HG02973 (cell line): ENCODE measurements around the gene USP44.
A peak's percentile ranks its signal among the peaks of the same experiment; 100 is the strongest.
"Not testable (repeated sequence)": the region's sequence is repeated elsewhere in the genome, so short reads cannot be mapped to it uniquely, and the experiment has no call there.

ENCODE experiments used
- ATAC-seq: cut with Tn5 transposase; IDR thresholded peaks from one replicate; pipeline ENCODE4 v1.9.1; 2021; ENCODE audit warnings: moderate library complexity; ENCODE audit not compliant: unreplicated experiment

USP44 gene

DNA sequence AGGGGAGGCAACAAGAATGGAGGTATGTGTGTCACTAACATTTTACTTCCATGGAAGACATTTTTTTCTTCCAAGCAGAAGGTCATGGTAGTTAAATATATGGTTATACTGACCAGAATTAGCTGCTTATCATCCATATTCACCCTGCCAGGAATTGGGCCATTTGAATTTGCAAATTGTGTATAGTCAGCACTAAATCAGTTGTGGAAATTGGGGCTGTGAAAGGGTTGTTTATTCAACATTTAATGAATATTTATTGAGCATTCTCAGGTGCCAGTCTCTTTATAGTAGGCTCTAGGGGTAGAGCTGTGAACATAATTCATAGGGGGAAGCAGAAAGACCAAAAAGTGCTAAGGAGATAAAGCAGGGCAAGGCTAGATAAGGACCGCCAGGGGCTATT is 39.3 kb downstream of the USP44 start:
- ATAC-seq: no peak

DNA sequence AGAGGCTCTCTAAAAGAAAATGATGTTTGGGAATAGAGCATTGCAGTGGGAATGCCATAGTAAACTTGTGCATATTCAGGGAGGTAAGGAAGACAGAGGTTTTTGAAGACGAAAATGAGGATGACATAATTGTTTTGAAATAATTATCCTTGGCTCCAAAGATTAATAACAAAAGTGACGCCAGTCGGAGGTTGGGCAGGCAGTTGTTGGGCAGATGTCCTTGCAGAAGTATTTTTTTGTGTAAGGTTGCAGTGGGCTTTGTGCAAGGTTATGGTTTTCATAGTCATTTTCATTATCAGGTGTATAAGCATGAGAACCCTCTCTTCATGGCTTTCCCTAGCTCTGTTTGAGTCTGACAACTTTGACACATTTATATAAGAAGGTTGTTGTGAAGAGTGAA is 42.0 kb downstream of the USP44 start:
- ATAC-seq: no peak

DNA sequence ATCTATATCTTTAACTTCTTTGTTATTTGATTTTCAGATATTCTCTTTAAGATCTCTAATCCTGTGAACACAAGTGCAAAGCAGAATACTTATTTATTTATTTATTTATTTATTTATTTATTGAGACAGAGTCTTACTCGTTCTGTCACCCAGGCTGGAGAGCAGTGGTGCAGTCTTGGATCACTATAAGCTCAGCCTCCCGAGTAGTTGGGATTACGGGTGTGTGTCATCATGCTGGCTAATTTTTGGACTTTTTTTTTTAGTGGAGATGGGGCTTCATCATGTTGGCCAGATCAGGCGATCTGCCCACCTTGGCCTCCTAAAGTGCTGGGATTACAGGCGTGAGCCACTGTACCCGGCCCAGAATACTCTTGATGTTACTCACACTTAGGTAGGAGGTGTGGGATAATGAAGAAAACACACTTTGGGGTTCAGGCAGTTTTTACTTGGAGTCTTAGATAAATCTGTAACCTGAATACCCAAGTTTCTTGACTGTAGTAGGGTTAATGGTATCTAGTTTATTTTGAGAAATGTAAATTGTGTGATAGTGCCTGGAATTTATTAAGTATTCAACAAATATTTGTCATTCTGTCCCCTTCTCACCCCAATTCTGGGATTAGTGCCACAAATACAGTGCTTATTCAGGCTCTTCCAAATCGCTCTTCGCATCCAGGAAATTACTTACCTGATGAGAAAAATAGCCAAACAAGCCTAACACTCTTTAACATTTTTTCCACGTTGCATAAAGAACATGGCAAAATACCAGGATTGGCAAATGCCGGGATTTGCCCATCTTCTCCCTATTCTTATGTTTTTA is 44.4 kb downstream of the USP44 start:
- ATAC-seq: no peak

DNA sequence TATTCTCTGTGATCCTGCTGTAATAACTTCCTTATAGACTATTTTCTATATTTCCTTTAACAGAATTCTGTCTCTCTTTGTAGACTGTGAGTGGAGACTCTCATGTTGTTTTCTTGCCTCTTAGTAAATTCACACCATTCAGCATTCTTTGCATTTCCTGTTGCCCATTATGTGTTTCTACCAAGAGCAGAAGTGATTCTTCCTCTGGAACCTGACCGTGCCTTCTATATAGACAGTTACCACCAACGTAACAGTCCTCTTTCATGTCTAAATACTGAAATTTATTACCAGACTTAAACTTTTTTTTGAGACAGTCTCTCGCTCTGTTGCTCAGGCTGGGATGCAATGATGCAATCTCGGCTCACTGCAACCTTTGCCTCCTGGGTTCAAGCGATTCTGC is 46.2 kb downstream of the USP44 start:
- ATAC-seq: no peak

DNA sequence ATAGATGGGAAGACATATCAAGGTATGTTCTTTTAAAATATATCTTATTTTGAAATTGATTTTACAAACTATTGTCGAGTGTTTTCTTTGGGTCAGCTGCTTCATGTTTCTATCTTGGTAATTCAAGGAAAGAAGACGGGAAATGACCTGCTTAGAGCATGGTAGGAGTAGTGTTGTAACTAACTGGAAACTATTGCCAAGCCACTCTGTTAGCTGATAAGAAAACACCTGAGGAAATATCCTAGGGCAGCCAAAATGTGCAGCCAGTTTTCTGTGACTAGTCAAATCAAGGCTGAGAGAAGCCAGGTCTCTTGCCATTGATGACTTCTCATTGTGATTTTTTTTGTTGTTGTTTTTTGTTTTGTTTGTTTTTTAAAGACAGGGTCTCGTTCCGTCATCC is 47.1 kb downstream of the USP44 start:
- no peak for ATAC-seq

DNA sequence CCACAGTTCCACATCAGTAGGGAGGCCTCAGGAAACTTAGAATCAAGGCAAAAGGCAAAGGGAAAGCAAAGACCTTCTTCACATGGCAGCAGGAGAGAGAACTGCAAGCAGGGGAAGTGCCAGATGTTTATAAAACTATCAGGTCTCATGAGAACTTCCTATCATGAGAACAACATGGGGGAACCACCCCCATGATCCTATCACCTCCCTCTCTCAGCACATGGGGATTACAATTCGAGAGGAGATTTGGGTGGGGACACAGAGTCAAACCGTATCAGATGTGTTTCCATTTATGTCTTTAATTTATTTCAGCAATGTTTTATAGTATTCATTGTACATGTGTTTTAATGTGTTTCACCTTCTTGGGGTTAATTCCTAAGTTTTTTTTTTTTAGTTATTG is 51.5 kb downstream of the USP44 start:
- no peak for ATAC-seq

DNA sequence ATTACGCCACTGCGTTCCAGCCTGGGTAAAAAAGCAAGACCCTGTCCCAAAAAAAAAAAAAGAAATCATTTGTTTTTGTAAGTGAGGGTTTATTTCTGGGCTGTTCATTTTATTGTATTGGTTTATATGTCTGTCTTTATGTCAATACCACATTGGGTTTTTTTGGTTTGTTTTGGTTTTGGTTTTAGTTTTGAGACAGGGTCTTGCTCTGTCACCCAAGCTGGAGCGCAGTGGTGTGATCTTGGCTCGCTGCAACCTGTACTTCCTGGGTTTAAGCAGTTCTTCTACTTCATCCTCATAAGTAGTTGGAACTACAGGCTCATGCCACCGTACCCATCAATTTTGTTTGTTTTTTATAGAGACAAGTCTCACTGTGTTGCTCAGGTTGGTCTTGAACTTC is 52.3 kb downstream of the USP44 start:
- ATAC-seq: no peak

DNA sequence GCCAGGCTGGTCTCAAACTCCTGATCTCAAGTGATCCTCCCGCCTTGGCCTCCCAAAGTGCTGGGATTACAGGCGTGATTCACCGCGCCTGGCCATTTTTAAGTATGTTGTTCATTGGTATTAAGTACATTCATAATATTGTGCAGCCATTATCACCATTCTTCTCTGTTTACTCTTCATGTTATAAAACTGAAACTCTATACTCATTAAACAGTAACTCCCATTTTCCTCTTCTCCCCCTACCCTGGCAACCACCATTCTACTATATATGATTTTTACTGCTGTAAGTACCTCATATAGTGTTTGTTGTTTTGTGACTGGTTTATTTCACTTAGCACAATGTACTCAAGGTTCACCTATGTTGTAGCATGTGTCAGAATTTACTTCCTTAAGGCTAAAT is 54.2 kb downstream of the USP44 start:
- no peak for ATAC-seq

DNA sequence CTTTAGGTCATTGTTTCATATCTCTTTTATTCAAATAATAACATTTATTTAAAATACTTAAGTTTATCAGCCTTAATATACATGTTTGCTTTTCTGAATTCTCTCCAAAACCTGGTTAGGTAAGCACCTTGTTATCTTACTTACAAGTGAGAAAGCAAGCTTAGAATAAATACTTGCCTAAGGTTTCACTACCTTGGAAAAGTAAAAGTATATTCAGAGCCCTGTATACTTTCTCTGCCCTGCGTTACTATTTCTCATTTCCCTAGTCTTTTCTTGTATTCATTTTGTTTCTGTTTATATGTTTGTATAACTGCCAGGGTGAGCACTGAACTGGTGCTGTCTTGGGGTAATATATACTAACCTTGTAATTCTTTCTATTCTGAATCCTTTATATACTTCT is 55.8 kb downstream of the USP44 start:
- ATAC-seq: no peak

DNA sequence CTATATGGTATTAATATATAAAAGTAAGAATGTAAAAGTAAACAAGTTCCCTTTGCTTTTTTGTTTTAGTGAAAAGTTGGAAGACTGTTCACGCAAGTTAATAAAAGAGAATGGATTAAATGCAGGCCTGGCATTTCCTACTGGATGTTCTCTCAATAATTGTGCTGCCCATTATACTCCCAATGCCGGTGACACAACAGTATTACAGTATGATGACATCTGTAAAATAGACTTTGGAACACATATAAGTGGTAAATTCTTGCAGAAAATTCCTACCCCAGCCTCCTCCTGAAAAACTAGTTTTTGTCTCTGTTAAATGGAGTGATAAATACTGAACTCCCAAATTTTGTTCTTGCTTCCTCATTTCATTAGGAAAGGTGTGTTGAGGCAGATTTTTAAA is 56.4 kb downstream of the USP44 start:
- ATAC-seq: no peak

DNA sequence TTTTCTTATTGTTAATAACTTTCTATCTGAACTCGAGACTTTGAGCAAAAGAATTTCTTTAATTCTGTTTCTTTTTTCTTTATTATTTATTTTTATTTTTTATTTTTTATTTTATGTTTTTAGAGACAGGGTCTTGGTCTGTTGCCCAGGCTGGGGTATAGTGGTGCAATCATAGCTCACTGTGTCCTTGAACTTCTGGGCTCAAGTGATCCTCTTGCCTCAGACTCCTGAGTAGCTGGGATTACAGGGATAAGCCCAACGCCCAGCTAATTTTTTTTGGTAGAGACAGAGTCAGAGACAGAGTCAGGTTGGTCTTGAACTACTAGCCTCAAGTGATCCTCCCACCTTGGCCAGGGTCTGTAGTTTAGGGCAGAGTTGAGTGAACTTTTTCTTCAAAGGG is 58.8 kb downstream of the USP44 start:
- ATAC-seq: no peak

DNA sequence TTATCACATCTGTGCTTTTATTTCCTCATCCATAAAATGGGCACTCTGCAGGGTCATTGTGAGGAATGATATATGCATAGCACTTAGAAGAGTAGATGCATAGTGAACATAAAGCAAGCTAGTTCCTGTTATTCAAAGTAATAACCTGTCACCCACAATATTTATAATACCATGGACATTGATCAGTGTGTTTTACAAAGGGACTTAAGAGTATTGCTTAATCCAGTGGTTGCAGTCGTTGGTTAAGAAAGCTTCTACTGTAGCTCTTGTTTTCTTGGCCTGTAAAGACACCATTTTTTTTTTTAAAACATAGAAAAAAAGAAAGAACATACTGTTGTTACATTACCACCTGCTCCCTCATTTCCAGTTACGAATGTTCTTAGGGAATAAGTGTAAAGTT is 64.3 kb downstream of the USP44 start:
- ATAC-seq: no peak

DNA sequence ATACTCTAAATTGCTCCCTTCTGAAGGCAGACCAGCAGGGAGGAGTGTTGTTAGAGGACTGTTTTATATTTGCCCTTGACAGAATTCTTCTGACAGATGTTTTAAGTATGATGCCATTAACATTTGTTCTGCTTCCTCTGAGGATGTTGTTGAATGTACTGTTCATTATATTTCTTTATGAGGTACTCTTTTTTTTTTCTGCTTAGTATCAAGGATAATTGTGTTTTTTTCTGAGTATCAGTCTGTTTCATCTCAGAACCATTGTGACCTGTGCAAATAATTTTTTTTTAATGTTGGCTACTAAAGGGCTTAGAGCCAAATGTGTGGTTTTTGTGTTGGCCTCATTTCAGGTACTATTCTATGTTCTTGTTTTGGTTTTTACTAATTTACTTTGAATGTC is 66.8 kb downstream of the USP44 start:
- ATAC-seq: no peak

DNA sequence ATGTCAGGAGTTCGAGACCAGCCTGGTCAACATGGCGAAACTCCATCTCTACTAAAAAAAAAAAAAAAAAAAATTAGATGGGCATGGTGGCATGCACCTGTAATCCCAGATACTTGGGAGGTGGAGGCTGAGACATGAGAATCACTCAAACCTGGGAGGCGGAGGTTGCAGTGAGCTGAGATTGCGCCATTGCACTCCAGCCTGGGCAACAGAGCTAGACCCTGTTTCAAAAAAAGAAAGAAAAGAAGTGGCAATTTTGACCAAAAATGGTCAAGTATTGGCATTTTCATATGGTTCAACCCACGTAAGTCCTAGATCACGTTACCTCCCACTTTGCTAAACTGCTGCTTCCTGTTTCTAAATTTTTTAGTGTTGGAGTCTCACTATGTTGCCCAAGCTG is 68.7 kb downstream of the USP44 start:
- ATAC-seq: not testable (repeated sequence)

DNA sequence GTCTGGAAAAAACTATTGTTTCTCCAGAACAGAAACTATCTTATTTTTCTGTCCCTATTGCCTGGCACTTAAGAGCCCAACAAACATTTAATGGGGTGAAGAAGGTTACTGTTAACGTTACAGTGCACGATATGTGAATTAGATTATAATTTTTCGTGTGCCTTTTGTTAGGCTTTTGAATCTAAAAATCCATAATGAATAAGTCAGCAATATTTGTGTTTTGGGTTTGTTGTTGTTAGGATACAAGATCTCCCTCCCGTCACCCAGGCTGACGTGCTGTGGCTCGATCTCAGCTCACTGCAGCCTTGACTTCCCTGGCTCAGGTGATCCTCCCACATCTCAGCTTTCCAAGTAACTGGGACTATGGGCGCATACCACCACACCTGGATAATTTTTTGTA is 69.4 kb downstream of the USP44 start:
- no peak for ATAC-seq

DNA sequence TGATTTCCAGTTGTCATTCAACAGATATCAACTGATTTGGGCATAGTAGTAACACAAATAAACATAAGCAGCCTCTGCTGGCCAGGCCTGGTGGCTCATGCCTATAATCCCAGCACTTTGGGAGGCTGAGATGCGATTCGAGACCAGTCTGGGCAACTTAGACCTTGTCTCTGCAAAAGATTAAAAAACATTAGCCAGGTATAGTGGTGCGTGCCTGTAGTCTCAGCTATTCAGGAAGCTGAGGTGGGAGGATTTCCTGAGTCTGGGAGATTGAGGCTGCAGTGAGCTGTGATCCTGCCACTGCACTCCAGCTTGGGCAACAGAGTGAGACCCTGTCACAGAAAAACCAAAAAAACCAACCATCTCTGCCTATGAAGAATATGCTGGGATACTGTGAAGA is 70.2 kb downstream of the USP44 start:
- no peak for ATAC-seq

DNA sequence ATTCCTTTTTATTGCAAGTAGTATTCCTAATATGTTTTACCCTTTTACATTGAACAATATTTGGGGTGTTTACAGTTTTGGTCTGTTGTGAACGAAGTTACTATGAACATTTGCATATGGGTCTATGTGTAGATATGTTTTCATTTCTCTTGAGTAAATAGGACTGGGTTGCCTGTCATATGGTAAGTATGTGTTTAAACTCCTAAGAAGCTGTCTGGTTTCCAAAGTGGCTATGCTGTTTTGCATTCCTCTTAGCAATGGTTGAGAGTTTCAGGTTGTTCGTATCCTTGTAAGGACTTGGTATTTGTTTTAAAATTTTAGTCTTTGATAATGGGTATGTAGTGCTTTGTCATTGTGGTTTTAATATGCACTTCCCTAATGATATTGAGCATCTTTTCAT is 71.0 kb downstream of the USP44 start:
- ATAC-seq: no peak

DNA sequence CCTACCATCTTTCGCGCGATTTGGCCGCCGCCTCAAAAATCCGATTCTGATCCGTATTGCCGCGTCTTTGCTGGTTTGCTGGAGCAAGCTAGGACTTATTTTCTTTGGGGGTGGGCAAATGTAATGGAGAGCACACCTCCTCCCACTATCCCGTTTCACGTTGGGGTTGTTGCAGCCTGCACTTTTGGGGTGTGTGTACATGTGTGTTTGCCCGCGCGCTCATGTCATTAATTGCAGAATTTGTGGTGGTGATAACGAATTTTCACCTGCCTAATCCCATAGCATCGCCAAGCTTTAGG is 76.7 kb downstream of the USP44 start:
- ATAC-seq: no peak

DNA sequence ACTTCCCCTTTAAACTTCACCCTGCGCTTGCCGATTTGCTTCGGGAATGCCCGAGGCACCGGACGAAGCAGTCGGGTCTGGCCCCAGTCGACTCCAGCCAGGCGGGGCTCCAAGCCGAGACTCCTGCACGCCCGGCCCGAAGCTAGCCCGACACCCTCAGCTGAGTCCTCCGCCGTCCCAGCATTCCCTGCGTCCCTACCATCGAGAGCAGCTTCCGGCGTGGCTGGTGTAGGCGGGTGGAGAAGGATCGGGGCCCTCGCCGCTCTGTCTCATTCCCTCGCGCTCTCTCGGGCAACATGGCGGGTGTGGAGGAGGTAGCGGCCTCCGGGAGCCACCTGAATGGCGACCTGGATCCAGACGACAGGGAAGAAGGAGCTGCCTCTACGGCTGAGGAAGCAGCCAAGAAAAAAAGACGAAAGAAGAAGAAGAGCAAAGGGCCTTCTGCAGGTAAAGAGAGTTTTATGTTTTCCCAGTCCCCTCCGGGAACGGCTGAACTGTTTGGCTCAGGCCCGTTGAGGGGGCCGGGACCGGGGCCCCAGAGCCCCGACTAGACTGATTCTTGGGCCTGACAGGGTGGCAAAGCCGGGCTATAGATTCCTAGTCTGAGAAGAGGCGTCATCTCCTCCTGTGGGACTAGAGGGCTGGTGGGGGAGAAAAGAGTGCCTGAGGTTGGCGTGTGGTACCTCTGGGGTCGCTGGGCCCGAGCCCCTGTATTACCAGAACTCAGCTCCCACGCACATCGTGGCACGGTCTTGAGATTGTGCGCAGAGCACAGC is 77.2 kb downstream of the USP44 start, which contains the start of gene METAP2:
TSS of gene METAP2 (plus strand) at position 269 of the 776 bp plus-strand sequence. CDS start at position 297, 28 bp downstream.
- peak; percentile 95 for ATAC-seq

DNA sequence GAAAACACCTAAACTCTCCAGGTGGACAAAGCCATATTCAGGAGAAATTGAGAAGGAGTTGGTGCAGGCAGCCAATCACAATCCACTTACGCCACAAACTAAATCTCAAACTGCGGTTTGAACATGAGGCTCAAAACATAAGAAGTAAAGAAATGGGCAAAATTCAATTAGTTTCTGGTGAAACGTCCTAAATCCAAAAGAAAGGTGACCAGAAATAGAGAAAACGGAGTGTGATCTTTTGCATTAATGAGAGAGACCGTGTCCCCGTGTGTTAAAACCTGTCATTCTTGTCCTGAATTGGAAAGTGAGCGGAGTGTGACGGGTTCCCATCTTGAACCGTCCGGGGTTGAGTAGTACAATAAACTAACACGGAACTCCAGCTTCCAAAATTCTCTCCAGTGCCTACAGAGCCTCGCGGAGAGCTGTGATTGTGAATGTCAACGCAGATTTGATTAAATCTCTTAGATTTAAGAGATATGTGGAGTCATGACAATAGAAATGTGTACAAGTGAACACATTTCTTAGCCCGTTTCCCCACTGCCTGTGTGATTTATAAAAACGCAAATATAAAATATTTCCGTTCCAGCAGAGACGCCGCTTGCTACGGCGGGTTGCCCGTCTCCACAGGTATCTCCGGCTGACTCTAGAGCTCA is 77.9 kb downstream of the USP44 start:
- peak; percentile 35 for ATAC-seq

DNA sequence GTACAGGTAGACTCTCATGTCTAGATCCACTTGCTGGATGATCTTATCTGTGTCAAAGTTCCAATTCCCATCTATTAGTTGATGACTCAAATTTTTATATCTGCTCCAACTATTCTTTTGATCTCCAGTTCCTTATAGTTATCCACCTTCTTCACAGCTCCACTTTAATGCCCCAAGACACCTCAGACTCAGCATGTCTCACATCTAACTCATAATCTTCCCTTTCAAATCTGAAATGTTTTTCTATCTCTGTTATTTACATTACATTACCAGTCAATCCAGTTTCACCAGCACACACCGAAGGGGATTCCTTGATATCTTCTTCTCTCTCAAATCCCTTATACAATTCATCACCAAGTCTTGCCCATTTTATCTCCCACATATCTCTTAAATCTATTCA is 81.0 kb downstream of the USP44 start:
- ATAC-seq: no peak
